ENCODE data around the gene ATP5F1D.

- no peak for TF ChIP-seq CTCF (IDR thresholded peaks at IDR 0.05; ENCODE audit: low read depth, low read length)
- no peak for TF ChIP-seq EZH2phosphoT487 (IDR thresholded peaks at IDR 0.05; ENCODE audit: low read depth)
These were observed 29.4 kb downstream of the ATP5F1D start for GRCh38 chr19:1270854-1271527.
